GM12878 (cell line): ENCODE data around the gene ZNF772. TPM values are rescaled to one million over a fixed set of nuclear protein-coding genes. Genes with fewer than 3 reads are reported as not detected.

Experiments used
- ATAC-seq: fragments of 200-7000 bp; cut with Tn5 transposase; 3 replicates; pipeline ENCODE4 v1.9.1; 2020; ENCODE audit warnings: mild to moderate bottlenecking, moderate library complexity
- BruUV-seq: library from RNA; stranded (reverse); fragments of 400-500 nt; replicated peaks from 2 replicates; lab custom pipeline; 2021; lab: Mats Ljungman, UMichigan
- CTCF ChIA-PET: fragments of 300-600 bp; sonication (Branson Sonifier 250); formaldehyde crosslinking; extraction: SDS; loops from one replicate; lab custom pipeline; 2021; ENCODE audit warnings: inconsistent platforms; lab: Yijun Ruan, JAX
- POLR2A ChIA-PET: fragments of 350-600 bp; formaldehyde crosslinking; extraction: SDS; loops from one replicate; lab custom pipeline; 2021; ENCODE audit warnings: inconsistent platforms; lab: Charles Lee
- RAD21 ChIA-PET: fragments of 300-600 bp; sonication (Branson Sonifier 250); formaldehyde crosslinking; loops from one replicate; lab custom pipeline; 2023; ENCODE audit warnings: antibody characterized with exemption; ENCODE audit not compliant: unreplicated experiment; lab: Charles Lee
- SMC1A ChIA-PET: fragments of 300-600 bp; sonication (Branson Sonifier 250); formaldehyde crosslinking; loops from one replicate; lab custom pipeline; 2023; ENCODE audit not compliant: unreplicated experiment, uncharacterized antibody; lab: Charles Lee
- DNase-seq: peaks from one replicate; pipeline ENCODE4 v3.0.0-alpha.2; 2011; ENCODE audit warnings: low read depth, low spot score
- FAIRE-seq: peaks from 3 replicates; lab custom pipeline; 2011; peaks lifted over from hg19 to GRCh38; lab: Jason Lieb, UNC
- H2AFZ ChIP-seq: 2 replicates; pipeline ENCODE4 v1.6.0; 2011; ENCODE audit warnings: low read depth, low read length, control low read depth; ENCODE audit not compliant: control insufficient read depth
- H3K27ac ChIP-seq: 2 replicates; pipeline ENCODE4 v1.5.1; 2011; ENCODE audit warnings: control low read depth; ENCODE audit not compliant: control insufficient read depth, insufficient read depth
- H3K27me3 ChIP-seq, 2 experiments: replicated peaks in 1 of 2; 2 replicates each; pipeline versions ENCODE4 v1.6.0 to v1.6.1; 2011; ENCODE audit warnings: low read length in 1 of 2; ENCODE audit not compliant: control insufficient read depth in 2 of 2, insufficient read depth in 2 of 2
- H3K36me3 ChIP-seq, 2 experiments: 2 replicates each; pipeline ENCODE4 v1.5.1; 2011; ENCODE audit warnings: low read length in 1 of 2; ENCODE audit not compliant: control insufficient read depth in 2 of 2, insufficient read depth in 2 of 2
- H3K4me1 ChIP-seq: 2 replicates; pipeline ENCODE4 v1.6.1; 2011; ENCODE audit warnings: mild to moderate bottlenecking, low read length, moderate library complexity, mixed read lengths; ENCODE audit not compliant: control insufficient read depth, insufficient read depth
- H3K4me2 ChIP-seq: 2 replicates; pipeline ENCODE4 v1.6.0; 2011; ENCODE audit warnings: control low read depth; ENCODE audit not compliant: control insufficient read depth, insufficient read depth
- H3K4me3 ChIP-seq: fragments of 200-600 bp; sonication (generic); 2 replicates; pipeline ENCODE4 v1.5.1; 2016
- H3K79me2 ChIP-seq: 2 replicates; pipeline ENCODE4 v1.6.0; 2011; ENCODE audit warnings: low read length; ENCODE audit not compliant: control insufficient read depth, insufficient read depth
- H3K9ac ChIP-seq: 2 replicates; pipeline ENCODE4 v1.8.0; 2011; ENCODE audit warnings: low read length, control low read depth, mixed read lengths; ENCODE audit not compliant: control insufficient read depth, insufficient read depth
- H3K9me3 ChIP-seq: replicated peaks from 3 replicates; pipeline ENCODE4 v1.5.1; 2011; ENCODE audit warnings: mild to moderate bottlenecking, low read length; ENCODE audit not compliant: control insufficient read depth, insufficient read depth
- H4K20me1 ChIP-seq: 2 replicates; pipeline ENCODE4 v1.6.0; 2011; ENCODE audit not compliant: control insufficient read depth, insufficient read depth
- CEBPB ChIP-seq, 2 experiments: fragments of 150-350 bp in 1 of 2; IDR thresholded peaks; 2 replicates each; pipeline ENCODE4 v1.6.1; 2012 to 2014; ENCODE audit warnings: low read depth in 2 of 2, low read length in 2 of 2, borderline replicate concordance in 1 of 2, inconsistent platforms in 1 of 2
- WGBS: methylation state at CpG from one replicate; pipeline ENCODE4 v1.1.6; 2016; ENCODE audit warnings: low lambda C conversion rate; ENCODE audit not compliant: insufficient replicate concordance, insufficient coverage; ENCODE audit errors: missing lambda C conversion rate; 5-methylcytosine and 5-hydroxymethylcytosine counted together
- in situ Hi-C: fragments of 300-500 bp; cut with MboI; formaldehyde crosslinking; loops from 9 replicates; pipeline ENCODE4 v1.14.3; 2018; ENCODE audit warnings: mixed read lengths
- intact Hi-C: fragments of 100-400 bp; cut with micrococcal nuclease; formaldehyde crosslinking; loops from one replicate; pipeline ENCODE4 v1.14.2; 2022; ENCODE audit not compliant: unreplicated experiment
- polyA plus RNA-seq, 11 experiments: library from polyadenylated mRNA; depleted of rRNA in 4 of 11; unstranded in 6 of 11; stranded (reverse) in 5 of 11; fragments of >200 nt; fragmentation: Nextera tagmentation in 4 of 11; fragmentation: Illumina TruSeq in 1 of 11; extraction: Ambion mirVana in 4 of 11; extraction: Trizol in 1 of 11; gene quantifications; 1 replicate in 1 of 11; 2 replicates in 10 of 11; pipeline versions ENCODE4 v1.2.1 to v1.2.3, GENCODE V29; 2011 to 2016; ENCODE audit warnings: inconsistent platforms in 2 of 11, missing spikeins in 2 of 11, low read depth in 1 of 11
- total RNA-seq, 4 experiments: library from RNA; depleted of rRNA in 3 of 4; stranded (reverse); fragments of >200 nt in 3 of 4; fragmentation: Illumina TruSeq in 1 of 4; extraction: Trizol in 1 of 4; gene quantifications; 2 replicates each; pipeline versions ENCODE4 v1.2.1 to v1.2.3, GENCODE V29; 2013 to 2021
- TF ChIP-seq, protein P1 (sequence below): fragments of 450-650 bp; IDR thresholded peaks from 2 replicates; pipeline ENCODE4 v1.6.1; 2016; ENCODE audit warnings: mild to moderate bottlenecking, moderate library complexity, borderline replicate concordance

Gene ZNF772
- total and polyA plus RNA-seq, 10 of the 15 experiments (the other 5 are each of a cell fraction or from before 2014, with no cell fraction given): 0.42 to 8.7 (median 3.8) TPM

DNA sequence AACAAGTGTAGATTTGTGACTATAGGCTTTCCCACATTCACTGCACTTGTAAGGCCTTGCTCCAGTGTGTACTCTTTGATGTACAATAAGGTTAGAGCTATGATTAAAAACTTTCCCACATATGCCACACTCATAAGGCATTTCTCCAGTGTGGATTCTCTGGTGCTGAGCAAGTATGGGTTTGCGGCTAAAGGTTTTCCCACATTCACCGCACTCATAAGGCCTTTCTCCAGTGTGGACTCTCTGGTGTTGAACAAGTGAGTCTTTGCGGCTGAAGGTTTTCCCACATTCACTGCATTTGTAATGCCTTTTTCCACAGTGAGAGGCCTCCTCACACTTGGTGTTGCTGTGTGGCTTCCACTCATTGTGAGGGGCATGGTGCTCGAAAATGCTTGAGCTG, 3.7 kb downstream of the ZNF772 start:
- Histone ChIP-seq H3K9ac (no peak overlapping the region), H3K4me3 (no peak overlapping the region), H3K4me1 (no peaks in the 10 kb centered on the region; the same call in 1 of the 2 replicates), H3K9me3 (peaks cover 55% of the 10 kb centered on the region), H3K79me2 (no peaks in the 10 kb centered on the region; the same call in 1 of the 2 replicates), H3K27ac (no peak overlapping the region), H2AFZ (no peak overlapping the region), H3K36me3 (peaks cover 0 to 4% of the 10 kb centered on the region in 2 experiments; a peak in 2 of 4 replicates), H4K20me1 (no peaks in the 10 kb centered on the region), H3K27me3 (no peaks in the 10 kb centered on the region), H3K4me2 (no peak overlapping the region)
- 73% methylated on average over 4 of the region's 4 CpGs for WGBS
- ChIA-PET RAD21 (no interaction called here), CTCF (no interaction called here), POLR2A (no interaction called here), SMC1A (interaction anchor here (1.3 kb wide), 1 partner anchor 9 kb away, joined by 3 read pairs; no protein-coding TSS in a partner anchor)
- FAIRE-seq: no peak
- in situ Hi-C loops (no loop called here), intact Hi-C loops (no loop called here)
- BruUV-seq: no TSS peak
- ATAC-seq: no peak
- no peak for TF ChIP-seq CEBPB (IDR thresholded peaks at IDR 0.05; ENCODE audit: borderline replicate concordance in 1 of 2, low read depth in 2 of 2, low read length in 2 of 2)
- TF ChIP-seq, protein P1, sequence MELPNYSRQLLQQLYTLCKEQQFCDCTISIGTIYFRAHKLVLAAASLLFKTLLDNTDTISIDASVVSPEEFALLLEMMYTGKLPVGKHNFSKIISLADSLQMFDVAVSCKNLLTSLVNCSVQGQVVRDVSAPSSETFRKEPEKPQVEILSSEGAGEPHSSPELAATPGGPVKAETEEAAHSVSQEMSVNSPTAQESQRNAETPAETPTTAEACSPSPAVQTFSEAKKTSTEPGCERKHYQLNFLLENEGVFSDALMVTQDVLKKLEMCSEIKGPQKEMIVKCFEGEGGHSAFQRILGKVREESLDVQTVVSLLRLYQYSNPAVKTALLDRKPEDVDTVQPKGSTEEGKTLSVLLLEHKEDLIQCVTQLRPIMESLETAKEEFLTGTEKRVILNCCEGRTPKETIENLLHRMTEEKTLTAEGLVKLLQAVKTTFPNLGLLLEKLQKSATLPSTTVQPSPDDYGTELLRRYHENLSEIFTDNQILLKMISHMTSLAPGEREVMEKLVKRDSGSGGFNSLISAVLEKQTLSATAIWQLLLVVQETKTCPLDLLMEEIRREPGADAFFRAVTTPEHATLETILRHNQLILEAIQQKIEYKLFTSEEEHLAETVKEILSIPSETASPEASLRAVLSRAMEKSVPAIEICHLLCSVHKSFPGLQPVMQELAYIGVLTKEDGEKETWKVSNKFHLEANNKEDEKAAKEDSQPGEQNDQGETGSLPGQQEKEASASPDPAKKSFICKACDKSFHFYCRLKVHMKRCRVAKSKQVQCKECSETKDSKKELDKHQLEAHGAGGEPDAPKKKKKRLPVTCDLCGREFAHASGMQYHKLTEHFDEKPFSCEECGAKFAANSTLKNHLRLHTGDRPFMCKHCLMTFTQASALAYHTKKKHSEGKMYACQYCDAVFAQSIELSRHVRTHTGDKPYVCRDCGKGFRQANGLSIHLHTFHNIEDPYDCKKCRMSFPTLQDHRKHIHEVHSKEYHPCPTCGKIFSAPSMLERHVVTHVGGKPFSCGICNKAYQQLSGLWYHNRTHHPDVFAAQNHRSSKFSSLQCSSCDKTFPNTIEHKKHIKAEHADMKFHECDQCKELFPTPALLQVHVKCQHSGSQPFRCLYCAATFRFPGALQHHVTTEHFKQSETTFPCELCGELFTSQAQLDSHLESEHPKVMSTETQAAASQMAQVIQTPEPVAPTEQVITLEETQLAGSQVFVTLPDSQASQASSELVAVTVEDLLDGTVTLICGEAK: no peak
- no peak for DNase-seq
